ENCODE measurements around the gene CTDNEP1. TPM values are rescaled to one million over a fixed set of nuclear protein-coding genes. Genes with fewer than 3 reads are reported as not detected.

CTDNEP1 gene
- 124 TPM for polyA plus RNA-seq
- long read RNA-seq, donor 1, transcript CTDNEP1-210 (8 exons, 1,708 nt), result major isoform, 29 of 34 reads
- long read RNA-seq, donor 1, partial matches to known transcripts, result 5 of 34 reads
- long read RNA-seq, donor 1, other reads (novel, unspliced or antisense), result 0 of 34 reads
- long read RNA-seq, donor 2, transcript CTDNEP1-210 (8 exons, 1,708 nt), result major isoform, 43 of 64 reads
- long read RNA-seq, donor 2, partial matches to known transcripts, result 11 of 64 reads
- long read RNA-seq, donor 2, other reads (novel, unspliced or antisense), result 9 of 64 reads
- long read RNA-seq, donor 3, result 0 reads
- long read RNA-seq, donor 4, partial matches to known transcripts, result 0 of 2 reads
- long read RNA-seq, donor 4, other reads (novel, unspliced or antisense), result 0 of 2 reads
- long read RNA-seq, donor 5, transcript CTDNEP1-210 (8 exons, 1,708 nt), result major isoform, 27 of 40 reads
- long read RNA-seq, donor 5, partial matches to known transcripts, result 12 of 40 reads
- long read RNA-seq, donor 5, other reads (novel, unspliced or antisense), result 0 of 40 reads
- long read RNA-seq, donor 6, transcript CTDNEP1-210 (8 exons, 1,708 nt), result major isoform, 27 of 42 reads
- long read RNA-seq, donor 6, partial matches to known transcripts, result 10 of 42 reads
- long read RNA-seq, donor 6, other reads (novel, unspliced or antisense), result 0 of 42 reads
- long read RNA-seq, donor 7, transcript CTDNEP1-210 (8 exons, 1,708 nt), result major isoform, 17 of 32 reads
- long read RNA-seq, donor 7, partial matches to known transcripts, result 5 of 32 reads
- long read RNA-seq, donor 7, other reads (novel, unspliced or antisense), result 5 of 32 reads
- long read RNA-seq, donor 8, transcript CTDNEP1-210 (8 exons, 1,708 nt), result major isoform, 25 of 57 reads
- long read RNA-seq, donor 8, partial matches to known transcripts, result 21 of 57 reads
- long read RNA-seq, donor 8, other reads (novel, unspliced or antisense), result 5 of 57 reads
- long read RNA-seq, donor 9, transcript CTDNEP1-210 (8 exons, 1,708 nt), result major isoform, 28 of 38 reads
- long read RNA-seq, donor 9, partial matches to known transcripts, result 8 of 38 reads
- long read RNA-seq, donor 9, other reads (novel, unspliced or antisense), result 0 of 38 reads
- long read RNA-seq, donor 10, transcript CTDNEP1-210 (8 exons, 1,708 nt), result major isoform, 38 of 59 reads
- long read RNA-seq, donor 10, partial matches to known transcripts, result 12 of 59 reads
- long read RNA-seq, donor 10, other reads (novel, unspliced or antisense), result 6 of 59 reads
- long read RNA-seq, donor 11, transcript CTDNEP1-210 (8 exons, 1,708 nt), result major isoform, 26 of 29 reads
- long read RNA-seq, donor 11, partial matches to known transcripts, result 0 of 29 reads
- long read RNA-seq, donor 11, other reads (novel, unspliced or antisense), result 0 of 29 reads

- H3K4me3 ChIP-seq (ENCODE audit: low read length), result peak within 1 kb of the TSS; percentile 67
- peak; percentile 100 for DNase-seq
- no peaks in the 10 kb centered on the region for H3K27me3 ChIP-seq (ENCODE audit: control insufficient read depth, insufficient read depth, low read length)
- peaks cover 30% of the 10 kb centered on the region for H3K36me3 ChIP-seq (ENCODE audit: control insufficient read depth, insufficient read depth, low read length)
- no CpG with 5 or more reads among the region's 41 CpGs for WGBS (ENCODE audit: insufficient coverage, low lambda C conversion rate)
- no peaks in the 10 kb centered on the region for H3K9me3 ChIP-seq (ENCODE audit: control insufficient read depth, low read depth, low read length)
- peak within 1 kb of the TSS; percentile 94 for H3K27ac ChIP-seq (ENCODE audit: low read length)
- H3K4me1 ChIP-seq (ENCODE audit: control insufficient read depth, insufficient read depth, low read length), result peaks cover 15% of the 10 kb centered on the region
Measured at GRCh38 chr17:7251661-7252175, at the start of gene CTDNEP1. Gene CTDNEP1 (minus strand): TSS chr17:7251734. CDS start chr17:7251296, 438 bp downstream.

- H3K27me3 ChIP-seq (ENCODE audit: control insufficient read depth, insufficient read depth, low read length), result peaks cover 34% of the 10 kb centered on the region
- H3K36me3 ChIP-seq (ENCODE audit: control insufficient read depth, insufficient read depth, low read length), result no peaks in the 10 kb centered on the region
- DNase-seq, result peak; percentile 71 to 74
- no CpG with 5 or more reads among the region's 51 CpGs for WGBS (ENCODE audit: insufficient coverage, low lambda C conversion rate)
- H3K4me1 ChIP-seq (ENCODE audit: control insufficient read depth, insufficient read depth, low read length), result peaks cover 34% of the 10 kb centered on the region
- no peak overlapping the region for H3K4me3 ChIP-seq (ENCODE audit: low read length)
- H3K27ac ChIP-seq (ENCODE audit: low read length), result no peak overlapping the region
- peaks cover 6% of the 10 kb centered on the region for H3K9me3 ChIP-seq (ENCODE audit: control insufficient read depth, low read depth, low read length)
Measured at GRCh38 chr17:7296189-7296861, 44.8 kb upstream of the CTDNEP1 start.

DNA sequence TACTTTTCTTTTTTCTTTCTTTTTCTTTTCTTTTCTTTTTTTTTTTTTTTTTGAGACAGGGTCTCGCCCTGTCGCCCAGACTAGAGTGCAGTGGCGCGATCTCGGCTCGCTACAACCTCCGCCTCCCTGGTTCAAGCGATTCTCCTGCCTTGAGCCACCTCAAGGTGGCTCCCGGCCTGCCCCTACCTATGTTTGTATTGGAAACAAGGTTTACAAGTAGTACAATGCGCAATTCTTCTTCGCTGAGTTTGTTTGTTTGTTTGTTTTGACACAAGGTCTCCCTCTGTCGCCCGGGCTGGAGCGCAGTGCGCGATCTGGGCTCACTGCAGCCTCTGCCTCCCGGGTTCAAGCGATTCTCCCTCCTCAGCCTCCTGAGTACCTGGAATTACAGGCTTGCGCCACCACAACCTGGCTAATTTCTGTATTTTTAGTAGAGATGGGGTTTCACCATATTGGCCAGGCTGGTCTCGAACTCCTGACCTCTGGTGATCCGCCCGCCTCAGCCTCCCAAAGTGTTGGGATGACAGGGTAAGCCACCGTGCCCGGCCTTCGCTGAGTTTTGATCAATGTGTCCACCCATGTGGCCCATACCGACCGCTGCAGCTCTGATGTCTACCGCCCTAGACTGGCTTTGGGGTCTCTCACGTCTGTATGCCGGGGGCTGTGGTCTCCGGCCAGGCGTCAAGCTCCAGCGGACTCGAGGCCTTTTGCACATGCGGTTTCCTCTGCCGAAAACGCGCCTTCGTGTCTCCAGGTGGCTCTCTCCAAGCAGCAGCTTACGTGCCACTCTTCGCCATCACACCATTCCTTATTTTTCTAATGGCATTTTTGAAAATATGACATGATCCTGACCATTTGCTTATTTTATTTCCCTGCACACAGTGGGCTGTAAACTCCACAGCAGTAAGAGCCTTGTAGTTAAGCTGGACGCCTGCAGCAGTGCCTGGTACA, 44.0 kb upstream of the CTDNEP1 start:
- H3K4me3 ChIP-seq (ENCODE audit: low read length), result peak overlapping the region; percentile 31
- no peak overlapping the region for H3K27ac ChIP-seq (ENCODE audit: low read length)
- peaks cover 34% of the 10 kb centered on the region for H3K4me1 ChIP-seq (ENCODE audit: control insufficient read depth, insufficient read depth, low read length)
- peaks cover 6% of the 10 kb centered on the region for H3K9me3 ChIP-seq (ENCODE audit: control insufficient read depth, low read depth, low read length)
- no peak for DNase-seq
- no peaks in the 10 kb centered on the region for H3K36me3 ChIP-seq (ENCODE audit: control insufficient read depth, insufficient read depth, low read length)
- WGBS (ENCODE audit: insufficient coverage, low lambda C conversion rate), result no CpG with 5 or more reads among the region's 42 CpGs
- peaks cover 37% of the 10 kb centered on the region for H3K27me3 ChIP-seq (ENCODE audit: control insufficient read depth, insufficient read depth, low read length)

DNA sequence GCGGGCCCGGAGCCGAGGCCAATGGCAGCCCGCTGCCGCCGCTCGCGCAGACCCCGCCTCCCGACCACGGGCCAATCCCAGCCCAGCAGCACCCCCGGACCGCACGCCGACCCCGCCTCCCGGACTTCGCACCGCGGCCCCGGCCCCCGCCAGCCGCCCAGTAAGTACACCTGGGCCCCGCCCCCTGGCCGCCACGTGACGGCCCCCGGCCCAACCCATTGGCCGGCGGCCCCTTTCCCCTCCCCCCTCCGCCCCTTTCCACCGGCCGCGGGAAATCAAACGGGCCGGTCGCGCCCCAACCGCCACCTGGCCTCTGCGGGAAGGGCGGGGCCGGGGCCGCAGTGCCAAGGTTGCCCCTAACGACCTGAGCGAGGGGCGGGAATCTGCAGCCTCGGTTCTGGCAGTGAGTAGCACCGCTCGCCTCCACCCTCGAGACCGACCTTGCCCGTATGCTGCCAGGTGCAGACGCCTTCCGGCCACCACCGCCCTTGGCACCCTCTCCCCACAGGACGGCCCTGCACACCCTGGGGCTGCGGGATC, 43.1 kb upstream of the CTDNEP1 start, which contains the start of gene YBX2:
TSS of gene YBX2 (minus strand) at position 26 of the 540 bp plus-strand sequence. CDS start 139 bp downstream, outside the sequence.
- H3K9me3 ChIP-seq (ENCODE audit: control insufficient read depth, low read depth, low read length), result peaks cover 6% of the 10 kb centered on the region
- no peaks in the 10 kb centered on the region for H3K36me3 ChIP-seq (ENCODE audit: control insufficient read depth, insufficient read depth, low read length)
- H3K27ac ChIP-seq (ENCODE audit: low read length), result no peak within 1 kb of the TSS
- WGBS (ENCODE audit: insufficient coverage, low lambda C conversion rate), result 0% methylated on average over 2 of the region's 57 CpGs
- peaks cover 37% of the 10 kb centered on the region for H3K27me3 ChIP-seq (ENCODE audit: control insufficient read depth, insufficient read depth, low read length)
- peak within 1 kb of the TSS; percentile 31 for H3K4me3 ChIP-seq (ENCODE audit: low read length)
- H3K4me1 ChIP-seq (ENCODE audit: control insufficient read depth, insufficient read depth, low read length), result peaks cover 34% of the 10 kb centered on the region
- DNase-seq, result peak; percentile 92 to 95

GRCh38 chr17:7293816-7294613, 42.5 kb upstream of the CTDNEP1 start:
- DNase-seq, result peak; percentile 31 to 64
- no peak overlapping the region for H3K4me3 ChIP-seq (ENCODE audit: low read length)
- peaks cover 37% of the 10 kb centered on the region for H3K27me3 ChIP-seq (ENCODE audit: control insufficient read depth, insufficient read depth, low read length)
- peaks cover 34% of the 10 kb centered on the region for H3K4me1 ChIP-seq (ENCODE audit: control insufficient read depth, insufficient read depth, low read length)
- no peak overlapping the region for H3K27ac ChIP-seq (ENCODE audit: low read length)
- WGBS (ENCODE audit: insufficient coverage, low lambda C conversion rate), result no CpG with 5 or more reads among the region's 75 CpGs
- H3K9me3 ChIP-seq (ENCODE audit: control insufficient read depth, low read depth, low read length), result peaks cover 6% of the 10 kb centered on the region
- H3K36me3 ChIP-seq (ENCODE audit: control insufficient read depth, insufficient read depth, low read length), result no peaks in the 10 kb centered on the region

DNA sequence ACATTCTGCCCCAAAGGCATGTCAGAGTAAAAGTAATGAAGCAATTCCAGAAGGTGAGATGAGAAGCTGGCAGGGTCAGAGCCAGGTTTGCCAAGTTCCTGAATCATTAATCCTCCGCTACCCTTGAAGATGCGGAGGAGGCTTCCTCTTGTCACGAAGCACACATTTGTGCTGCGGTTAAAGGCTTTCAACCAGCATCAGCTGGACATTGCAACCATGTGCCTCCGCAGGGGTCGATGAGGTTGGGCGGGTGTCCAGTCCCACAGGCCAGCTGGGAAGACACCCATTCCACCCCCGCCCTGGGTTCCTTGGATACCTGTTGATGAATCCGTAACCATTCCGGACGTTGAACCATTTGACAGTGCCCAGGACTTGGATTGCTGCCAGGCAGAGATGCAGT, 41.6 kb upstream of the CTDNEP1 start:
- Histone ChIP-seq H3K27me3 (ENCODE audit: control insufficient read depth, insufficient read depth, low read length) (peaks cover 37% of the 10 kb centered on the region), H3K27ac (ENCODE audit: low read length) (no peak overlapping the region), H3K4me3 (ENCODE audit: low read length) (no peak overlapping the region), H3K4me1 (ENCODE audit: control insufficient read depth, insufficient read depth, low read length) (peaks cover 34% of the 10 kb centered on the region), H3K9me3 (ENCODE audit: control insufficient read depth, low read depth, low read length) (peaks cover 6% of the 10 kb centered on the region), H3K36me3 (ENCODE audit: control insufficient read depth, insufficient read depth, low read length) (no peaks in the 10 kb centered on the region)
- no peak for DNase-seq
- WGBS (ENCODE audit: insufficient coverage, low lambda C conversion rate), result 80% methylated on average over 1 of the region's 11 CpGs

- no CpG with 5 or more reads among the region's 6 CpGs for WGBS (ENCODE audit: insufficient coverage, low lambda C conversion rate)
- Histone ChIP-seq H3K4me1 (ENCODE audit: control insufficient read depth, insufficient read depth, low read length) (peaks cover 34% of the 10 kb centered on the region), H3K36me3 (ENCODE audit: control insufficient read depth, insufficient read depth, low read length) (no peaks in the 10 kb centered on the region), H3K27me3 (ENCODE audit: control insufficient read depth, insufficient read depth, low read length) (peaks cover 37% of the 10 kb centered on the region), H3K9me3 (ENCODE audit: control insufficient read depth, low read depth, low read length) (peaks cover 6% of the 10 kb centered on the region), H3K4me3 (ENCODE audit: low read length) (no peak overlapping the region), H3K27ac (ENCODE audit: low read length) (no peak overlapping the region)
- peak in 1 of 2 donors; percentile 62 for DNase-seq
Measured at GRCh38 chr17:7292729-7293128, 41.2 kb upstream of the CTDNEP1 start.

- Histone ChIP-seq H3K36me3 (ENCODE audit: control insufficient read depth, insufficient read depth, low read length) (no peaks in the 10 kb centered on the region), H3K4me3 (ENCODE audit: low read length) (no peak overlapping the region), H3K27me3 (ENCODE audit: control insufficient read depth, insufficient read depth, low read length) (peaks cover 37% of the 10 kb centered on the region), H3K4me1 (ENCODE audit: control insufficient read depth, insufficient read depth, low read length) (peaks cover 34% of the 10 kb centered on the region), H3K27ac (ENCODE audit: low read length) (no peak overlapping the region), H3K9me3 (ENCODE audit: control insufficient read depth, low read depth, low read length) (peaks cover 6% of the 10 kb centered on the region)
- DNase-seq, result no peak
- WGBS (ENCODE audit: insufficient coverage, low lambda C conversion rate), result no CpG with 5 or more reads among the region's 2 CpGs
Measured at GRCh38 chr17:7292194-7292593, 40.7 kb upstream of the CTDNEP1 start.
